ENCODE data around the gene GBGT1. TPM values are rescaled to one million over a fixed set of nuclear protein-coding genes. Genes with fewer than 3 reads are reported as not detected.
A peak's percentile ranks its signal among the peaks of the same experiment; 100 is the strongest.
"Not testable (repeated sequence)": the region's sequence is repeated elsewhere in the genome, so short reads cannot be mapped to it uniquely, and the experiment has no call there.

GBGT1 gene
- 3.3 and 3.8 TPM in 2 replicates for total RNA-seq

- H3K27me3 ChIP-seq (ENCODE audit: insufficient read depth, low read length) = peaks cover 6% of the 10 kb centered on the region
- DNase-seq (ENCODE audit: insufficient read length, low spot score, missing footprints) = peak; percentile 94
- H3K9me3 ChIP-seq (ENCODE audit: low read depth, low read length) = no peaks in the 10 kb centered on the region
- peak within 1 kb of the TSS; percentile 77 for H2AFZ ChIP-seq (ENCODE audit: low read length)
- peaks cover 8% of the 10 kb centered on the region for H3K4me1 ChIP-seq (ENCODE audit: insufficient read depth, low read length)
- H3K36me3 ChIP-seq (ENCODE audit: insufficient read depth, low read length) = no peaks in the 10 kb centered on the region
- H3K79me2 ChIP-seq (ENCODE audit: insufficient read depth, low read length) = no peaks in the 10 kb centered on the region
- peak within 1 kb of the TSS; percentile 75 for H3K4me3 ChIP-seq (ENCODE audit: insufficient read depth, low read length)
- H4K20me1 ChIP-seq (ENCODE audit: insufficient read depth, low read length) = no peaks in the 10 kb centered on the region
- no peak within 1 kb of the TSS for H3K27ac ChIP-seq (ENCODE audit: low read depth, low read length)
- H3K4me2 ChIP-seq (ENCODE audit: insufficient read depth, low read length) = peak within 1 kb of the TSS; percentile 81
- TF ChIP-seq, protein P1, sequence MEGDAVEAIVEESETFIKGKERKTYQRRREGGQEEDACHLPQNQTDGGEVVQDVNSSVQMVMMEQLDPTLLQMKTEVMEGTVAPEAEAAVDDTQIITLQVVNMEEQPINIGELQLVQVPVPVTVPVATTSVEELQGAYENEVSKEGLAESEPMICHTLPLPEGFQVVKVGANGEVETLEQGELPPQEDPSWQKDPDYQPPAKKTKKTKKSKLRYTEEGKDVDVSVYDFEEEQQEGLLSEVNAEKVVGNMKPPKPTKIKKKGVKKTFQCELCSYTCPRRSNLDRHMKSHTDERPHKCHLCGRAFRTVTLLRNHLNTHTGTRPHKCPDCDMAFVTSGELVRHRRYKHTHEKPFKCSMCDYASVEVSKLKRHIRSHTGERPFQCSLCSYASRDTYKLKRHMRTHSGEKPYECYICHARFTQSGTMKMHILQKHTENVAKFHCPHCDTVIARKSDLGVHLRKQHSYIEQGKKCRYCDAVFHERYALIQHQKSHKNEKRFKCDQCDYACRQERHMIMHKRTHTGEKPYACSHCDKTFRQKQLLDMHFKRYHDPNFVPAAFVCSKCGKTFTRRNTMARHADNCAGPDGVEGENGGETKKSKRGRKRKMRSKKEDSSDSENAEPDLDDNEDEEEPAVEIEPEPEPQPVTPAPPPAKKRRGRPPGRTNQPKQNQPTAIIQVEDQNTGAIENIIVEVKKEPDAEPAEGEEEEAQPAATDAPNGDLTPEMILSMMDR (IDR thresholded peaks at IDR 0.05; ENCODE audit: extremely low read depth, low read depth, low read length) = no peak
Observed at GRCh38 chr9:133163504-133164172, at the start of gene GBGT1. Gene GBGT1 (minus strand): TSS chr9:133163914. CDS start chr9:133162412, 1,502 bp downstream.

GRCh38 chr9:133210609-133211008, 46.9 kb upstream of the GBGT1 start:
- TF ChIP-seq, protein P1 (IDR thresholded peaks at IDR 0.05; ENCODE audit: extremely low read depth, low read depth, low read length) = no peak
- DNase-seq (ENCODE audit: insufficient read length, low spot score, missing footprints) = peak; percentile 18
- H3K4me1 ChIP-seq (ENCODE audit: insufficient read depth, low read length) = no peaks in the 10 kb centered on the region

GRCh38 chr9:133210202-133210532, 46.5 kb upstream of the GBGT1 start:
- Histone ChIP-seq H3K9me3 (ENCODE audit: low read depth, low read length) (no peaks in the 10 kb centered on the region), H3K4me2 (ENCODE audit: insufficient read depth, low read length) (no peak overlapping the region), H2AFZ (ENCODE audit: low read length) (no peak overlapping the region), H3K79me2 (ENCODE audit: insufficient read depth, low read length) (no peaks in the 10 kb centered on the region), H3K4me3 (ENCODE audit: insufficient read depth, low read length) (no peak overlapping the region), H3K4me1 (ENCODE audit: insufficient read depth, low read length) (no peaks in the 10 kb centered on the region), H3K27ac (ENCODE audit: low read depth, low read length) (no peak overlapping the region), H4K20me1 (ENCODE audit: insufficient read depth, low read length) (no peaks in the 10 kb centered on the region), H3K36me3 (ENCODE audit: insufficient read depth, low read length) (no peaks in the 10 kb centered on the region), H3K27me3 (ENCODE audit: insufficient read depth, low read length) (peaks cover 5% of the 10 kb centered on the region)
- TF ChIP-seq, protein P1 (IDR thresholded peaks at IDR 0.05; ENCODE audit: extremely low read depth, low read depth, low read length) = no peak
- no peak for DNase-seq (ENCODE audit: insufficient read length, low spot score, missing footprints)

More at GRCh38 chr9:133210609-133211008, 46.9 kb upstream of the GBGT1 start:
- Histone ChIP-seq H3K4me2 (ENCODE audit: insufficient read depth, low read length) (no peak overlapping the region), H2AFZ (ENCODE audit: low read length) (no peak overlapping the region), H3K27me3 (ENCODE audit: insufficient read depth, low read length) (peaks cover 5% of the 10 kb centered on the region), H3K36me3 (ENCODE audit: insufficient read depth, low read length) (no peaks in the 10 kb centered on the region), H3K4me3 (ENCODE audit: insufficient read depth, low read length) (no peak overlapping the region), H3K79me2 (ENCODE audit: insufficient read depth, low read length) (no peaks in the 10 kb centered on the region), H4K20me1 (ENCODE audit: insufficient read depth, low read length) (no peaks in the 10 kb centered on the region), H3K27ac (ENCODE audit: low read depth, low read length) (no peak overlapping the region), H3K9me3 (ENCODE audit: low read depth, low read length) (no peaks in the 10 kb centered on the region)

- H3K4me1 ChIP-seq (ENCODE audit: insufficient read depth, low read length); H4K20me1 ChIP-seq (ENCODE audit: insufficient read depth, low read length); H3K4me2 ChIP-seq (ENCODE audit: insufficient read depth, low read length); H3K79me2 ChIP-seq (ENCODE audit: insufficient read depth, low read length); H3K4me3 ChIP-seq (ENCODE audit: insufficient read depth, low read length); H3K9me3 ChIP-seq (ENCODE audit: low read depth, low read length); H3K27ac ChIP-seq (ENCODE audit: low read depth, low read length); H3K27me3 ChIP-seq (ENCODE audit: insufficient read depth, low read length); H2AFZ ChIP-seq (ENCODE audit: low read length); H3K36me3 ChIP-seq (ENCODE audit: insufficient read depth, low read length): not testable (repeated sequence)
- DNase-seq (ENCODE audit: insufficient read length, low spot score, missing footprints) = peak; percentile 57
Observed at GRCh38 chr9:133209327-133210201, 45.9 kb upstream of the GBGT1 start.

GRCh38 chr9:133208880-133209300, 45.2 kb upstream of the GBGT1 start, which contains the start of gene OBP2B:
Gene OBP2B (minus strand): TSS chr9:133209250. CDS start chr9:133209199, 51 bp downstream.
- not testable (repeated sequence) for H3K36me3 ChIP-seq (ENCODE audit: insufficient read depth, low read length); DNase-seq (ENCODE audit: insufficient read length, low spot score, missing footprints); H3K27me3 ChIP-seq (ENCODE audit: insufficient read depth, low read length); H4K20me1 ChIP-seq (ENCODE audit: insufficient read depth, low read length); H2AFZ ChIP-seq (ENCODE audit: low read length); H3K4me2 ChIP-seq (ENCODE audit: insufficient read depth, low read length); H3K79me2 ChIP-seq (ENCODE audit: insufficient read depth, low read length); H3K27ac ChIP-seq (ENCODE audit: low read depth, low read length); H3K4me1 ChIP-seq (ENCODE audit: insufficient read depth, low read length); H3K9me3 ChIP-seq (ENCODE audit: low read depth, low read length); H3K4me3 ChIP-seq (ENCODE audit: insufficient read depth, low read length)

DNA sequence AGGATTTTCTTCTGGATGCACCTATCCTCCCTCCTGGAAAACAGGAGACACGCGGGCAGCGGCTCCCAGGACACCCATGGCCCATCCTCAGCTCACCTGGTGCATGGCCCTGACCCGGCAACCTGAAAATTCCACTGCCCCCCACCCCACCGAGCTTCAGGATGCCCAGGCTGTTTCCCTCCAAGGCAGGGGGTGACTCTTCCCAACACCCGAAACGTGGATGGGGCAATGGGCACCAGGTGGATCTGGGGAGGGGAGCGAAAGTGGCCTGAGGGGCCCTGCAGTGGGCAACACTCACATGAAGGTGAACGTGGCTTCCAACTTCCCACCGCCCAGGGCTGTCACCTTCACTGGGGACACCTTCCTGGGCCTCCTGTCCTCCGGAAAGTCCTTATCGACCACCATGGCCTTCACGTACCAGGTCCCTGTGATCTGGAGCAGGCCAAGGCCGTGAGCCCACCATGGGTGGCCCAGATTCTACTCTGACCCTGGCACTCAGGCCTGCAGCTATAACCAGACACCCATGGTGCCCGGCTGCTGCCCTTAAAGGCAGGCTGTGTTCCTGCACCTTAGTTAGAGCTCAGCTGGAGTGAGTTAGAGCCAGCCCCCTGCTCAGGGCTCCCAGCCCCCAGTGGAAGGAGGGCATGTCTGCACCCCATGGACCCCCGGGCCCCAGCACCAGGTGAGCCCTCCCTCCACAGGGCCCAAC, 44.6 kb upstream of the GBGT1 start:
- H3K27ac ChIP-seq (ENCODE audit: low read depth, low read length) = not testable (repeated sequence)

More for the DNA sequence above, 44.6 kb upstream of the GBGT1 start:
- not testable (repeated sequence) for H3K79me2 ChIP-seq (ENCODE audit: insufficient read depth, low read length); H3K4me3 ChIP-seq (ENCODE audit: insufficient read depth, low read length); H3K9me3 ChIP-seq (ENCODE audit: low read depth, low read length); H3K4me2 ChIP-seq (ENCODE audit: insufficient read depth, low read length); H3K27me3 ChIP-seq (ENCODE audit: insufficient read depth, low read length); H3K4me1 ChIP-seq (ENCODE audit: insufficient read depth, low read length); H3K36me3 ChIP-seq (ENCODE audit: insufficient read depth, low read length); H4K20me1 ChIP-seq (ENCODE audit: insufficient read depth, low read length); H2AFZ ChIP-seq (ENCODE audit: low read length)
- peak; percentile 15 for DNase-seq (ENCODE audit: insufficient read length, low spot score, missing footprints)
